NCI-H2171 (cell line): Measurements from ENCODE around the gene TADA2A.
"Not testable (repeated sequence)": the region's sequence is repeated elsewhere in the genome, so short reads cannot be mapped to it uniquely, and the experiment has no call there.

Experiments
- DNase-seq: peaks from one replicate; lab custom pipeline; 2025; lab: John Stamatoyannopoulos, UW

Gene TADA2A

GRCh38 chr17:37490638-37491614 lies 84.2 kb downstream of the TADA2A start:
- DNase-seq = no peak

DNA sequence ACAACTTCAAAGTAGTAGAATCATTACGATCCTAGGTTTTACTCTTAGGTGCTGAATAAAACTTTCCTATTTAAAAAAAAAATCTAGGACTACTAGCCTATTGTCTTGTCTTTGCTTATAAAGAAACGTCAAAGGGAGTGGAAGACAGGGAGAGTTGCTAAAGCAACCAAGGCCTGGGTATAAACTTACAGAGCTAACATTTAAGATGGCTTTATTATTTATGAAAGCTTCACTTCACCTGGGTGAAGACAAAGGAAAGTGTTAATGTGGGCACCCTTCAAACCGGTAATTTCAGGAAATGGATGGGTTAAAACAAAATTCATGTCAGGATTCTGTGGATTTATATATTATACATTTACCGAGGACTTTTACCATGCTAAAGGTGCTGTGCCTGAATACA lies 85.5 kb downstream of the TADA2A start:
- DNase-seq = no peak

DNA sequence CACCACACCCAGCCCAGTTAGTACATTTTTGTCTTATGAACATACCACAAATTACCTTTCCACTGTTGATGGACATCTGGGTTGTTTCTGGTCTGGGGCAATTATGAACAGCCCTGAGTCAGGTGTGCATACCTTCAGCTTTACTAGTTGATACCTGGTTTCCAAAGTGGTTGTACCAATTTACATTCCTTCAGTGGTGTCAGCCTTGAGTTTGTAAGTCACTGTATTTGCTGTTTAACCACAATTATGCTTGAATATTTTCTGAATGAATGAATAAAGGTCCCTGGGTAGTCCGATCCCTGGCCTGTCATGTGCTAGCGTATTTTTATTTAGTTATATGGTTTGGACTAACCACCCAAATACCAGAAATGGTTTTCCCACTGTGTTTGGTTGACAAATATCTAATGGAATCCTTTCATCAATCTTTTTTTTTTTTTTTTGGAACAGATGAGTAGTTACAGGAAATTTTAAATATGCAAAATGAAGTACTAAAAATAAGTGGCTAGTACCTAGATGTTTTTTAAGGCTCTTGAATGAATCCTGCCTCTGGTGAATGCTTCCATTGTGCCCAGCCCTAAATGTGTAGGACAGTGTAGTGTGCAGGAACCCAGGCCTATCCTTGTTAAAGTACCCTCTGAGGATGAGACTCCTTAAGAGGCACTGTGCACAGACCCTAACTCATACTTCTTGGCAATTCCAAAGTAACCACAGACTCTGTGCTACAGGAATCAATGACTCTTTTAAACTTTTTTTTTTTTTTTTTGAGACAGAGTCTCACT lies 86.8 kb downstream of the TADA2A start:
- no peak for DNase-seq

GRCh38 chr17:37494401-37494831 lies 87.7 kb downstream of the TADA2A start:
- no peak for DNase-seq

DNA sequence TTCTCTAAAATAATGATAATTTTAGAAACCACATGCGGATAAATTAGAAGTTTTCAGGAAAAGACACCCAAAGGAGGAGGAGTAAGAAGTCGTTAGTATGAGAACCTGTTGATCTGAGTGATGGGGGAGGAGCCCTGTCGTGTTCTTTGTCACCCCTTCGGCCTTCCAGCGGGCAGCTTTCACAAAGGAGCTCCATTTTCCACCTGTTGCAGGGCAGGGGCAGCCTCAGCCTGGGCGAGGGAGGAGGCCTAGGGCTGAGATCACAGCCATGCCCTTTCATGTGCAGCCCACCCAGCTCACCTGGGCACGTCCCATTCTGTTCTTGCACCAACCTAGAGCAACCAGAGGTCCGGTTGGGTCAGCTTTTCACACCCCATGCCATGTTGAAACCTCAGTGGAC lies 88.3 kb downstream of the TADA2A start:
- DNase-seq = no peak

GRCh38 chr17:37500378-37500777 lies 93.7 kb downstream of the TADA2A start:
- no peak for DNase-seq

GRCh38 chr17:37502009-37502936 lies 95.6 kb downstream of the TADA2A start:
- DNase-seq = no peak

DNA sequence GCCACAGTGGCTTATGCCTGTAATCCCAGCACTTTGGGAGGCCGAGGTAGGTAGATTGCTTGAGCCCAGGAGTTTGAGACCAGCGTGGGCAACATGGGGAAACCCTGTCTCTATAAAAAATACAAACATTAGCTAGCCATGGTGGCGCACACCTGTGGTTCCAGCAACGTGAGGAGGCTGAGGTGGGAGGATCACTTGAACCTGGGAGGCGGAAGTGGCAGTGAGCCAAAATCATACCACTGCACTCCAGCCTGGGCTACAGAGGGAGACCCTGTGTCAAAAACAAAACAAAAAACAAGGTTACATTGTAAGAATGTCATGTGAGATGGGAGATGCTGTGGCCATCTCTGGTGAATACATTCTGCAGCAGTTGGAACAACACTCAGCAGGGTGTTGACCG lies 96.5 kb downstream of the TADA2A start:
- no peak for DNase-seq

DNA sequence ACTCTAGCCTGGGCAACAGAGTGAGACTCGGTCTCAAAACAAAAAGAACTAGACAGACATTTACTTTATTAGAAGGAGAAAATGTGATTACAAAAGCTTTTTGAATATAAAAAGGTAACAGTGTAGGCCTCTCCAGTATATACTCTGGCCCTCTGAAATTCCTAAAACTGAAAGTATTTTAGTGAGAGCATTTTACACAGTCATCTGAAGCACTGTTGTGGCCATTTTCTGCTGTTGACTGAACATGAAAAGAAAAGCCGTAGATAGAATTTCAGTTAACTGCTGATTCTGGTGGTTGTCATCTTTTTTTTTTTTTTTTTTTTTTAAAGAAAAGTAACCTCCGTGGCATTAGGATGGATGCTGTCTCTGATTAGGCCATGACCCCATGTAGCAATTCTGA lies 98.6 kb downstream of the TADA2A start:
- no peak for DNase-seq

- DNase-seq = no peak
Observed at GRCh38 chr17:37506678-37507077, 100.0 kb downstream of the TADA2A start.

DNA sequence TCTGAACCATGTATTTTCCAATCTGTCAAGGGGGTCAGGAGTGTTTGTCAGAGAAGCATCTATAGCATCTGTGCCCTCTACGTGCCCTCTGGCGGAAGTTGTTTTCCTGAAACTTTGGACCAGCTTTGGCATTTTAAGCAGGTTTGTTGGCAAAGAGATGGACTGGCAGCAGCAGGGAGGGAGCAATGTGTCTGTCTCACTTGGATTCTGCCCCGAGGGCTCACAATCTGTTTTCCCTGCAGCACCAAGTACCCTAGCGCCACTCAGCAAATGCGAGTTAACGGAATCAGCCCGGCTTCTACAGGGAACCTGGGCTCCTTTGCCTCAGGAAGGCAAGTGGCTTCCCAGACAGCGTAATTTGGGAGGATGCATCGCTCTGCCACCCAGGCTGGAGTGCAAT lies 100.4 kb downstream of the TADA2A start:
- DNase-seq = no peak

- DNase-seq = no peak
Observed at GRCh38 chr17:37510056-37510455, 103.4 kb downstream of the TADA2A start.

DNA sequence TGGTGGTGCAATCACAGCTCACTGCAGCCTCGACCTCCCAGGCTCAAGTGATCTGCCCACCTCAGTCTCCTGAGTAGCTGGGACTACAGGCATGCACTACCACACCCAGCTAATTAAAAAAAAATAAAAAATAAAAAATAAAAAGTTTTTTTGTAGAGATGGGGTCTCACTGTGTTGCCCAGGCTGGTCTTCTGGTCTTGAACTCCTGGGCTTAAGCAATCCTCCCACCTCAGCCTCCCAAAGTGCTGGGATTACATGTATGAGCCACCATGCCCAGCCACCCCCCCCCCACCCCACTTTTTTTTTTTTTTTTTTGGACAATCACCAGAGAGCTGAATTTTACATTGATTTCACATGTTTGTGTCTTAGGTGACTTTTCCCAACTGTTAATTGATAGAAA lies 105.0 kb downstream of the TADA2A start:
- not testable (repeated sequence) for DNase-seq

DNA sequence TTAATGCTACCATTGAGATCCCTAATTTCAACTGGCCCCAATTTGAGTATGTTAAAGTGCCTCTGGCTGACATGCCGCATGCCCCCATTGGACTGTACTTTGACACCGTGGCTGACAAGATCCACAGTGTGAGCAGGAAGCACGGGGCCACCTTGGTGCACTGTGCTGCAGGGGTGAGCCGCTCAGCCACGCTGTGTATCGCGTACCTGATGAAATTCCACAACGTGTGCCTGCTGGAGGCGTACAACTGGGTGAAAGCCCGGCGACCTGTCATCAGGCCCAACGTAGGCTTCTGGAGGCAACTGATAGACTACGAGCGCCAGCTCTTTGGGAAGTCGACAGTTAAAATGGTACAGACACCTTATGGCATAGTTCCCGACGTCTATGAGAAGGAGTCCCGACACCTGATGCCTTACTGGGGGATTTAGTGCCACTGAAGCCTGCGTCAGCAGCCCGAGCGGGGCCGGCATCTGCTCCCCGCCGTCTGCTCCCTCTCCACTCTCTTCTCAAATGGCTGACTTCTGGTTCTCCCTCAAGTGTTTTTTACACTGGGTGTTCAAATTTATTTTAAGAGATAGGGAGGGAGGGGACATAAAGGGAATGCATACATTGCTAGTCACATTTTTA lies 105.9 kb downstream of the TADA2A start:
- DNase-seq = peak; percentile 90

DNA sequence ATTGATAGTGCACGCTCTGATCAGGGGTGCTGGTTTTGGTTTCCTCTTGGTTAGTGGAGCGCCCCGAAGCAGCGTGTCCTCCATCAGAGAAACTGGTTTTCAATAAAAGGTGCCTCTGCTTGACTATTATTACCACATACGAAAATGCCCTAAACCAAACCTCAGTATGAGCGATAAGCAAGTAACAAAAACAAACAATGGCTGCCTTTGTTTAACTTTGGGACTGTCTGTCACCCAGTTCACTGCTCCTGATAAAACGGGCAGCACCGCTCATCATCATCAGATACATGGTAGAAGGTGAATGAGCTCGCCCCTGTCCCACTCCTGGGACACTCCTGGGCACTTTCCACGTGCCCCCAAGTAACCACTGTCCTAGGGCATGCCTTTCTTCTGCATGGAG lies 107.0 kb downstream of the TADA2A start:
- no peak for DNase-seq

- no peak for DNase-seq
Observed at GRCh38 chr17:37516127-37516571, 109.5 kb downstream of the TADA2A start.

DNA sequence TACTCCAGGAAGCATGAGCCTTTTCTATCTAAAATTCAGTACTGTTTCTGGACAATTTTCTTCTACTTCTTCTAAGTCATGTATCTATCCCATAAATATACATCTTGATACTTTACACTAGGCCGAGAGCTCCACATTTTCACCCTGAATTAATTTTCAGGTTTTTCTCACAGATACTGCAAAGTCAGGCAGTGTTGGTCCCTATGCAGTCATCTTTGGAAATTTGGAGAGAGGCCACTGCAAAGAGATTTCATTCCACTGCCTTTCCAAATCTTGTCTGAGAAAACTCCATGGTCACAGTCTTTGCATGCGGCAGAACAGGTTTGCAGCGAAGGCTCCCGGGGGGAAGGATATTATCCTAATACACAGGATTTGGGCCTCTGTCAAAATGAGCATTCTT lies 111.2 kb downstream of the TADA2A start:
- DNase-seq = no peak

DNA sequence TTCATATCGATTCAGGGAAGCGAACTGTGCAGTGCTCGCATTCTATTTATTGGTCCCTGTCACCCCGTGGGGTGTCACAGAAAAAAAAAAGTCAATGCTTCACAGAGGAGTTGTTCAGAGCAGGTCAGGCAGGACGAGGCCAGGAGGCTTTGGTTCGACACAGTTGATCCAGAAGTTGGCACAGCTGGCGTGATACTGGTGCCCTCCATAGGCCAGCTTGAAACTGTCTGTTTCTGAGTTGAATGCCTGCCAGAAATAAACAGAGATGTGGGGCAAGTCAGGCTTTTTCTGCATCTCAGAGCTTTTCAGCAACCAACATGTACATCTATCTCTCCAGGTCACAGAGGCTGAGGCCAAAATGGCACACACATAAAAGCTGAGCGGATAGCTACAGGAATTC lies 112.1 kb downstream of the TADA2A start:
- DNase-seq = no peak

GRCh38 chr17:37519251-37519985 lies 112.7 kb downstream of the TADA2A start:
- DNase-seq = no peak

GRCh38 chr17:37520174-37520573 lies 113.5 kb downstream of the TADA2A start:
- DNase-seq = no peak

GRCh38 chr17:37521821-37522220 lies 115.1 kb downstream of the TADA2A start:
- no peak for DNase-seq
